GM04503 (cell line): ENCODE measurements around the gene KRTAP10-2.

ENCODE experiments used
- DNase-seq: peaks from one replicate; pipeline ENCODE4 v3.0.0-alpha.2; 2012; ENCODE audit warnings: low read depth

KRTAP10-2 gene

DNA sequence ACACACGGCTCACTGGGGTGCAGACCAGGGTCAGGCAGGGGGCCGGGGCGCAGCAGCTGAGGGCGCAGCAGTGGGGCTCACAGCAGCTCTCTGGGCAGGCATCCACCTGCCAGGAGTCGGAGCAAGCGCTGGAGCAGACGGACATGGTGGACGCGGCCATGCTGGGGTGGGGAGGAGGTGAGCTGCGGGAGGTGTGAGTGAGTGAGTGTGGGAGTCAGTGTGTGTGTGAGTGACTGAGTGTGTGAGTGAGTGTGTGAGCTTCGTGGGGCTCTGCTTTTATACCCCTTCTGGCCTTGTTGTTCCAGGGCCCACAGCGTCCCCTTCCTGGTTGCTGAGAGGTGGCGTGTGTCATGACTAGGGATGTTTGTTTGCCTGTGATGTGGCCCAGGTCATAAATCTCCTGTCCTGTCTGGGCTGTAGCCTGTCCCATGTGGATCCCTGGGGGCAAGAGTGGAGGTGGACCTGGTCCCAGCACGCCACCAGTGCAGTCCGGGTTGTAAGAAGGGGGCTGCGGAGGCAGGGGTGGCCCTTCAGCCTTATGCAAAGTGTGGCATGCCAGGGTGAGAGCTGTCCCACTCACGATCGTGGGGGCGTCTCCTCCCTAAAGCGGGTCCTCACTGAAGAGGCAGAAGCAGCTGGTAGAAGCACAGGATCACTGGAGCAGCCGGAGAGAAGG lies 11.2 kb downstream of the KRTAP10-2 start, which contains the start of gene KRTAP10-1:
Gene KRTAP10-1, minus strand, starts transcription at position 205 of the 676 bp plus-strand sequence. Its CDS starts 45 bp downstream, at position 160.
- no peak for DNase-seq

DNA sequence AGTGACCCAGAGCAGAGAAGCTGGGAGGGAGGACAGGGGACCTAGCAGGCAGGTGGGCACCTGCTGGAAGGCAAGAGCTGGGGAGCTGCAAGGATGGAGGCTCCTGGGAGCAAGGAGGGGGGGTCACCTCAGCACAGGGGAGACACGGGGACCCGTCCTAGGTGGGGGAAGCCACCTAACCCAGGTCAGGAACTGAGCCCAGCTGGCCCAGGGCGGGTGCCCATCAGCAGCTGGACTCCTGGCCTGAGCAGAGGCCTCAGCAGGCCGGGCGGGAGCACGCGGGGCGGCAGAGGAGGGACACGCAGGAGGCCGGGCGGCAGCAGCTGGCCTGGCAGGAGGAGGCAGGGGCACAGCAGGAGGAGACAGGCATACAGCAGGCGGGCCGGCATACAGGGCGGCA lies 12.3 kb downstream of the KRTAP10-2 start:
- DNase-seq: no peak

DNA sequence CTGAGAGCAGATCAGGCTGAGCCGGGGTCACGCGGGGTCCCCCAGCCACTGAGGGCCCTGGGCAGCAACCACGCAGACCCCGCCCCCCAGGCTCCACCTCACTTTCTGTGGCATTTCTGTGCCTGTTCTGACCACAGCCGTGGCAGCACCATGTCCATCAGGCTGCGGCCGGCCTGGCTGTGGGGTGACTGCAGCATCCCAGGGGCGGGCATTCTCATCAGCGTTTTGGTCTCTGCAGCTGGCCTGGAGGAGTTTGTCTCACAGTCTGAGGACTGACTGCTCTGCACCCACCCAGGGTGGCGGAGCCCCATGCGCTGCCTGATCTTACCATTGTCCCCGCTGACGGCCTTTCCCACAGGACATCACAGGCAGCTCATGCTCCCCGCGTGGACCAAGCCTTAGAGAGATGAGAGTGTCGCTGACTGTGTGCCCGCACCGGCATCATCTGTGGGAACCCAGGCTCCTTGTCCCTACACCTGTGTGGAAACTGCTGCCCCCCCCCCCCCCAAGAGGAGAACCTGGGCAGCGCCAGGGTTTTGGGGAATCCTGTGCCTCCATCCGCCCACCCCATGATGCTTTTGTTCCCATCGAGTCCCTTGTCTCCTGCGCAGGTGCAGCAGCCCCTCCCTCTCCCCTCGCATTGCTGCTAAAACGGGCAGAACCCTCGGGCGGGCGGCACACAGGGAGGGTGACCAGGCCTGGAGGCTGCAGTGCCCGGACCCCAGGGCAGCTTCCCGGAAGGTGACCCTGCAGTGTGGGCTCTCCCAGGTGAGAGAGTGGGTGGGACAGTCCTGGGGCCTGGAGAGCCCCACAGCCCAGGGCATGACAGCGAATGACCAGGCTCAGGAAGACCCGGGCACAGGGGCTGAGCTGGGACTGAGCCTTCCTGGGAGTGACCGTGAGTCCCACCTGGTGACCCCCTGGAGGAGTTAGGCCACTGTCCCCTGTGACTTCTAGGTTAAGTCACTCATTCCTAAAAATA lies 13.1 kb downstream of the KRTAP10-2 start:
- DNase-seq: no peak

DNA sequence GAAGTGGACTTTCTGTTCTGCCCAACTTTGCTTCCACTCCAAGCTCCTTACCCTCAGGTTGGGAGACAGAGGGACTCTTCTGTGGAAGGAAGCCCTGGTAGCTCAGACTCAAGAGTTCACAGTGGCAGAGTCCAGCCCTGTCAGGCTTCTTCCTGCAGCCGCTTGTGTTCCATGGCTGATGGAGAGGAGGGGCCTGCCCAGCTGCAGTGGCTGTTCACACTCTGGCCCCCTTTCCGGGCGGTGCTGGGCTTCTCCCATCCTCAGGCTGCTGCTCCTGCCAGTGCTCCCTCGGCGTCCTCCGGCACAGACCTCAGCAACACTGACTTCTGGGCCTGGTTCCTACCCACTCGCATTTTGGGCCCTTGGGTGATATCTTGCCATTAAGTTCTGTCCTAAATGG lies 15.3 kb downstream of the KRTAP10-2 start:
- no peak for DNase-seq

DNA sequence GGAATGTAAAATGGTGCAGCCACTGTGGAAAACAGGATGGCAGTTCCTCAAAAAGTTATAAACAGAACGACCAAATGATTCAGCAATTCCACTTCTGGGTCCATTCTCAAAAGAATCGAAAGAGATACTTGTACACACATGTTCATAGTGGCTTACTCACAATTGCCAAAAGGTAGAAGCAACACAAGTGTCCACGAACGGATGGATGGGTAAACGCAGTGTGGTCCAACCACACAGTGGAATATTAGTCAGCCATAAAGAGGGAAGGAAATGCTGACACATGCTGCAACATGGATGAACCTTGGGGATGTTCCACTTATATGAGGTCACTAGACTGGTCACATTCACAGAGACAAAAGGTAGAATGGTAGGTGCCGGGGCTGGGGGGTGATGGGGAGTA lies 16.6 kb downstream of the KRTAP10-2 start:
- no peak for DNase-seq

DNA sequence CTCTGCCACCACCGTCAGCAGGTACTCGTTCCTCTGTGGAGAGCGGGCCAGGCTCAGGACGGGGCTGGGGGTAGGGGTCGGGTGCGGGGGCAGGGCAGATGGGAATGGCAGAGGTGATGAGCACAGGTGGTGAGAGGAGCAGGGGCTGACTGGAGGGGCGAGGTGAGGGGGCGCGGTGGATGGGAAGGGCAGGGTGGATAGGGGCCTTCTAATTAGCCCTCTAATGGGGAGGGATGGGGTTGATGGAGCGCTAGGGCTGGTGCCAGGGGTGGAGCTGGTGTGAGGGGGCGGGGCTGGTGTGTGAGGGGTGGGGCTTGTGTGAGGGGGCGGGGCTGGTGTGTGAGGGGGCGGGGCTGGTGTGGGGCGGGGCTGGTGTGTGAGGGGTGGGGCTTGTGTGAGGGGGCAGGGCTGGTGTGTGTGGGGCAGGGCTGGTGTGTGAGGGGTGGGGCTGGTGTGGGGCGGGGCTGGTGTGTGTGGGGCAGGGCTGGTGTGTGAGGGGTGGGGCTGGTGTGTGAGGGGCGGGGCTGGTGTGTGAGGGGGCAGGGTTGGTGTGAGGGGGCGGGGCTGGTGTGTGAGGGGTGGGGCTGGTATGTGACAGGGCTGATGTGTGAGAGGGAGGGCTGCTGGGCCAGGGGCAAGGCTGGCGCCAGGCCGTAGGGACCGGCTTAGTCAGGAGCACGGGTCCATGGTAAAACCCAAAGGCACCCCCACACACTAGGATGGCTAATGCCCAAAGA lies 17.2 kb downstream of the KRTAP10-2 start:
- no peak for DNase-seq

DNA sequence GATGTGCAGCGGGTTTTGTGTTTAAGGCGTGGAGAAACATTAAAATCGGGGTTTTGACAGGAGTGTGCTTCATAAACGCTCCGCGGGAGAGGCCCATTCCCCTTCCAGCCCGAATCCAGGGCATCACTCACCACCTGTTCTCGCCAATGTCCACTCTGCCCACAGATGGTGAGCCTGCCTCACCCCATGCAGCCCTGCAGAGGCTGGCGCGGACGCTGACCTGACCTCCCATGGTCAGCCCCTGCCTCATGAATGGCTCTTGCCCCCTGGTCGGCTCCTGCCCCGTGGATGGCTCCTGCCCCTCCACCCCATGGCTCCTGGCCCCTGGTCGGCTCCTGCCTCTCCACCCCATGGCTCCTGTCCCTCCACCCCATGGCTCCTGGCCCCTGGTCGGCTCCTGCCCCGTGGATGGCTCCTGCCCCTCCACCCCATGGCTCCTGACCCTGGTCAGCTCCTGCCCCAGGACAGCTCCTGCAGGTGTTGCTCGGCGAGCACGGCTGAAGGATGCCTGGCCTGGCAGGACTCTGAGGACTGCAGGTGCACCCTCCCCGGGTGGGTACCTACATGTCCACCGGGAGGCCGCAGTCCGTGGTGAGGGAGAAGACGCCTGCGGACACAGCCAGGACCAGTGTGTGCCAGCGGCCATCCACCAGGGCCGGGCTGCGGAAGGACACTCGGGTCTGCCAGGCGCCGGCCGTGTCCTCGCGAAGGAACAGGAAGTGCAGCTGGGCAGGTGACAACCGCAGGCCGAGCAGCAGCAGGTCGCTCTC lies 18.0 kb downstream of the KRTAP10-2 start:
- no peak for DNase-seq

DNA sequence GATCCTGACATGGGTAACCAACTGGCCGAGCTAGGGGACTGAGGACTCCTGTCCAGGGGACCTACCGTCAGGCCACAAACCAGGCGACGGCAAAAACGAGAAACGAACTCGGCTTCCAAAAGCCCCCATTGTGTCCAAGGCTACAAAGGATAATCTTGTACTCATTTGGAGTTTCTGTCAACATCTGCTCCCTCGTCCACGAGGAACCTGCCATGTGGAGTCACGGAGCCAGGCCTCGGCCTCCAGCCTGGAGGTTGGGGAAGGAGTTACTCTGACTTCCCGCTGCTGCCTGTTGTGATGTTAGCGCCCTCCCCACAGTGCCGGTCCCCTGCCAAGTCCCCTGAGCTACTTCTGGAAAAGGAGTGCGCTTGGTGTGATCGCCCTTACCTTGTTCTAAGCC lies 18.6 kb downstream of the KRTAP10-2 start:
- no peak for DNase-seq

DNA sequence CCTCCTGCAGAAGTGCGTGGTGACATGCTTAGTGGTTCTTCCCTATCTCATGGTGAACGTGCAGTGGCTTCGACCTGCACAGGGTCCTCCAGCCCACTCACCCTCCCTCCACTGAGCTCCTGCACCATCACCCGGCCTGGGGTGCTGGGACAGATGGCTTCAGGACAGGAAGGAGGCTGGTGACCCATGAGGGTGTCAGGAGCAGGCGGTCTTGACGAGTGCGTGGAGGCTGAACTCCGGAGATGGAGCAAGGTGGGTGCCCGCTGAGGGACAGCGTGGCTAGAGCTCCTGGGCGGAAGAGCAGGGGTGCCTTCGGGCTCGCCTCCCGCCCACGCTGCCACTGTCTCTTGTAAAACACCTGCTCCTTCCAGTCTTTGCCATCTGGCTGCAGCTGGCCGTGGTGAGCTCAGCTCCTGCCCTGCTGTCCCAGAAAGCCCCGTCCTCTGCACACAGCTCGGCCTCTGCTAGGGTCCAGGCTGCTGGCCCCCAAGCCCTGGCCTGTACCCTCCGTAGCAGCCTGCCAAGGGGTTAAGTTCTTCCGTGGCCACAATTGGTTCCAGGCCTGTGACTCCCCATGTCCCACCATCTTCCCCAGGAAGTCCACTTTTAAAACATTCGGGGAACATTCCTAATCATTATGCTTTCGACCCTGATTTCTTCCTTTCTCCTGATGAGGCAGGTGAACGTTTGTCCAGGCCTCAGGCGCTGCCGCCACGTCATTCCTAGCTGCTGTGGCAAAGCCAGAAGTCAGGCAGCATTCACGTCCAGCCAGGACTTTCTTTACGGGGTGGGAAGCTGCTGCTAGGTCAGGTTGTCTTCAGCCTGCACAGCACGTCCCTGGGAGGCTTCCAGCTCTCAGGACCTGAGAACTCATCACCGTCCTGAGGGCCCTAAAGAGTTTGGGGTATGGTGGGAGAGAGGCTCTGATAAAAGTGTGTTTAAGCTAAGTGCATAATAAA lies 19.4 kb downstream of the KRTAP10-2 start:
- DNase-seq: no peak

DNA sequence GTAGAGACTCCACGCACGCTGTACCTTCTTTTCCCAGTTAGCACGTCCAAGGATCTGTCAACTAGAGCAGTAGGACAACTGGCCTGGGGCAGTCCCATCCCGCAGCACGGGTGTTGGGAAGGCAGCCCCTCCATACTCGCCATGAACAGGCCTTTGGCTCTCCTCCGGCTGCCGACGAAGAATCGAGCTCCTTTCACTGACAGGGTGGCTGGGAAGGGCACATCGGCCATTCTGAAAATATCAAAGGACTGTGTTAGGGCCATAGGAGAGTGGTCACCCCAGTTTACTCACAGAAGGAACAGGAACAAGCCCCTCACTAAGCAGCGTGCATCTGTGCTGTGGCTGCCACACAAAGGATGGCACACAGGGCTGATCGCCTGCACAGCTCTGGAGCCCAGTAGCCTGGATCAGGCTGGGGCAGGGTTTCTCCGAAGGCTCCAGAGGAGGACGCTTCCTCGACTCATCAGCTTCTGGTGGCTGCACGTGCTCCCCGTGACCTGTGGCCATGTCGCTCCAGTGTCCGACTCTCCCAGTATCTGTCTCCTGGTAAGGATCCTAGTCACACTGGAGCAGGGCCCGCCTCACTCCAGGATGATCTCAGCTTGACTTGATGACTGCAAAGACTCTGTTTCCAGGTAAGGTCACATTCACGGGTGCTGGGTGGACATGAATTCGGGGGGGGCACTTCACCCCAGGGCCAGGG lies 20.3 kb downstream of the KRTAP10-2 start:
- no peak for DNase-seq

DNA sequence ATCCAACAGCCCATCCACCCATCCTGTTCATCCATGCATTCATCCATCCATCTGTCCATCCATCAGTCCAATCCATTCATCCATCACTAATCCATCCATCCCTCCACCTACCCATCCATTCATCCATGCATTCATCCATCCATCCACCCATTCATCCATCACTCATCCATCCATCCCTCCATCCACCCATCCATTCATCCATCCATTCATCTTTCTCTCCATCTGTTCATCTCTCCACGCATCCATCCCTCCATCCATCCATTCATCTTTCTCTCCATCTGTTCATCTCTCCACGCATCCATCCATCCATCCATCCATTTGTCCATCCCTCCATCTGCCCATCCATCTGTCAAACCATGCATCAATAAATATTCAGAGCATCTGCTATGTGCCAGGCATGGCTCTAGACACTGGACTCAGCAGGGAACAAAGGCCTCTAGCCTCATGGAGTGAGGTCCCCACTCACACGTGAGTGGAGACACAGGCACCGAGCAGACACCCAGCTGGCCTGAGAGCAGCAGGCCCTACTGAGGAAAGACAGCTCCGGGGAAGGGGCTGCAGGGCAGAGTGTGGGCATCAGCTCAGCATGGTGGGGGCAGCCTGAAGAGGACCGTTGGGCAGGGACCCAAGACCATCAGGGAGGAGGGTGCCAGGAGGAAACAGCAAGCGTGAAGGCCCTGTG lies 20.9 kb downstream of the KRTAP10-2 start:
- no peak for DNase-seq

DNA sequence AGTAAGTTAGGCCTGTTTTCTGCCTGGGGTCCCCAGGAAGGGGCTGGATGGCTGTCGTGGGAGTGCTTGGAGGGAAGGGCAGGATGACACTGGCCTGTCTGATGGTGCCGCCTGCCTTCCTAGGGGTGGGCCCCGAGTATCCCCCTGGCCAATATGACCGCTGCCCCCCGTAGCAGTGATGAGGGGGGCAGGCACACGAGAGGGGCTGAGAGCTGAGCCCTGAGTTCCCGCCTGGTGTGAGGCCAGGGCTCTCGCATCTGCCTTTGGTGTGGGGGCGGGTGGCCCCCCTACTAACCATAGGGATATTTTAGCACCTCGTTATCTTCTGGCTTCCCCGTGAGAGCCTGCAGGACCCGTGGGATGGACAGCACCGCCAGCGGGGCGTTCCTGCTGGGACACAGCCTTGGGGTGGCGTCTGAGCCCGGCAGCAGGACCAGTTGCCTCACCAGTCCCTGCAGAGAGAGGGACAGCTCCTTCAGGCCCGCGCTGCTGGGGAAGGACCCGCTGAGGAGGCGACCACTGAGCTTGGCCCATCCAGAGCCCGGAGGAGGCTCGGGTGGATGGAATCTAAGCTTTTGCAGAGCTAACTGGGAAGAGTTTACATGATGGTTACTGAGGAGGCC lies 21.7 kb downstream of the KRTAP10-2 start:
- no peak for DNase-seq

DNA sequence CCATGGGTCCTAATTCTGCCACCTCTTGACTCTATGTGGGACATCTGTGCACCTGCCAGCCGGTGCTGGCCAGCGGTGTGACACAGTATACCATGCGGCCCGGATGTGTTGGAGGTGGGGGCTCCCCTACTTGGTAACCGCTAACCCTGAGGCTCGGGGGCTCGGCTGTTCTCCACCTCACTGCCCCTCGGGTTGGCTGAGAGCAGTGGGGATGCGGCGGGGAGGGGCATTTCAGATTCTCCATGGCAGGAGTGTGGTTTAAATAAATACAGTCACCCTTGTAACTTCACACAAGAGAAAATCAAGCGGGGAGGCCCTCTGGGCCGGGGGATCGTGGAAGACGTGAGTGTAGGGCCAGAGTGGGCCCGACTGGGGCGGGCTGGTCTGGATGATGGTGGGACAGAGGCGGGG lies 22.3 kb downstream of the KRTAP10-2 start:
- DNase-seq: no peak

DNA sequence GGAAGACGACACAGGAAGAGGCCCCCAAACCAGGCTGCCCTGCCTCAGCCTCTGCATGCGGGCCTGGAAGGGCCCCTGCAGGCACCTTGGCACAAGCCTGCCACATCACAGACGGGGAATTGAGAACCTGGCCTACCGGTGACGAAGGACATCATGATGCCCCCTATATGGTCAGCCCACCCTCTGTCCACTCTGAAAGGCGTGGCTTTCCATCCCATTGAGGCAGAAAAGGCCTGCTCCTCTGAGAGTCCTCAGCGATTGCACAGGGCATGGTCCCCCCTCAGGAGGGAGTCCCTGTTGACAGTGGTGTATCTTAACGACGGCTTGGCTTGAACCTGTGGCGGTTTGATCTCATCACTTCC lies 22.7 kb downstream of the KRTAP10-2 start:
- no peak for DNase-seq

DNA sequence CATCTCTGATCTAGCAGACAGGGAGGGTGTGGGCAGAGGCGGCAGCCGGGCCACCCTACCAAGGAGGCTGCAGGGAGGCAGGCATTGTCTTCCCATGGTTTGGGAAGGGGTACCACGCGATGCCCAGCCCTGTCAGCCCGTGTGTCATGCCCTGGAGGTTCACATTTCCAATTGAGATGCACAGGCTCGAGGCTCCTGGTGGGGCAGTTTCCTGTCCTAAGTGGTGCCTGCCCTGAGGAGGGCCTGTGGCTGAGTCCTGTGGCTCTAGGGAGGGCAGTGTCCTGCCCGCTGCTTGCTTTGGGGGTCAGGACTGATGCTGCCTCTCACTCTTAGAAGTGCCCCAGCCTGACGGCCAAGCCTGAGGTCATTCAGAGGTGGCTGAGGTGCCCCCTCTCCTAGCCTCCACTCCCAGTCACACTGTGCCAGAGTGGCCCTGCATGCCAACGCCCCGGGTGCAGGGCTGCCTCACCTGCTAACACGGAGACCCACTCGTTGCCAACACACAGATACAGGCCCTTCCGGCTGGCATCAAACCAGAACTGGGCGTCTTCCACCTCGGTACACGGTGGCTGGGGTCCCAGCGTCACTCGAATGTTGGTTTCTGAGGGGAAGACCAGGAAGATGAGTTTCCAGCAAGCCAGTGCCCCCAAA lies 23.2 kb downstream of the KRTAP10-2 start:
- no peak for DNase-seq

DNA sequence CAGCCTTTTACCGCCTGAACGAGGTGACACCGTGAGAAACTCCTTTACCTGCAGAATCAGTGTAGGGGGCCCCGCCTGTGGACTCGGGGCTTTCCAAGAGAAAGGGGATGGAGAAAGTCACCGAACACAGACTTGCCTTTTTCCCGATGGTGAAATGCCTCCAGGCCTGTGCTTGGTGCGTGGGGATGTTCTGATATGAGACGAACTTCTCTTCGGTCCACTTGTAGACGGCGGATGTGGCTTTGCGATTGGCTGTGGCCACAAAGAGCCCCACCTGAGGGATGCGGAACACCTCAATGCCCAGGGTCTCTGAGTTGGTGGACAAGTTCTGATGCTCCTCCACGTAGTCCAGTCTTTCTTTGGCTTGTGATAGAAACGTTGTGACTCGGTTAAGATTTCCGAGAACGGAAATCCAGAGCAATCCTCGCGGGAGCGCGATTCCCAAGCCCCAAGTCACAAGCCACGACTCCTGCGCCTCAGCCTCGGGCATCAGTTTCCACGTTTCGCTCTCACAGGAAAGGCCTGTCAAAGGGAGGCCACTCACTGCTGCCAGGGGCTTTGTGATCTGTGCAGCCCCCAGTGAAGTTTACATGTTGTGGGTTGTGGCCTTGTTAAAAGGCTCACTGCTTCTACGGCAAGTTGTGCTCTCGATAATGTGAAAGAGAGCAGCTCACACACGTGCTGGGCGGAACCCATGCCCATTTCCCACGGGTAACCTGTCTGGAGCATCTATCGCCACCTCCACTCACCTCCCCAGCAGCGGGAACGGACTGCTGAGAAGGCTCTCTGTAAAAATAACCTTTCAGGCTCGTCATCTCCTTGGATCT lies 23.9 kb downstream of the KRTAP10-2 start:
- no peak for DNase-seq
